WTC11 (cell line): Measurements from ENCODE around the gene RPS6KA2.
A peak's percentile ranks its signal among the peaks of the same experiment; 100 is the strongest.

Experiments used
- CREB1 ChIP-seq: sonication (generic); formaldehyde crosslinking; IDR thresholded peaks from 2 replicates; pipeline ENCODE4 v1.8.0; 2023; ENCODE audit warnings: mild to moderate bottlenecking, missing genetic modification reagents
- CREM ChIP-seq: sonication (generic); formaldehyde crosslinking; IDR thresholded peaks from 2 replicates; pipeline ENCODE4 v1.8.1; 2022; ENCODE audit warnings: mild to moderate bottlenecking, missing genetic modification reagents, moderate library complexity
- ESRRA ChIP-seq: sonication (generic); formaldehyde crosslinking; IDR thresholded peaks from 2 replicates; pipeline ENCODE4 v1.8.1; 2022; ENCODE audit warnings: mild to moderate bottlenecking, missing genetic modification reagents, borderline replicate concordance
- JUN ChIP-seq: sonication (generic); formaldehyde crosslinking; IDR thresholded peaks from 2 replicates; pipeline ENCODE4 v1.8.0; 2023; ENCODE audit warnings: mild to moderate bottlenecking, missing genetic modification reagents
- TEAD4 ChIP-seq: sonication (generic); formaldehyde crosslinking; IDR thresholded peaks from 2 replicates; pipeline ENCODE4 v1.8.0; 2022; ENCODE audit warnings: mild to moderate bottlenecking, missing genetic modification reagents
- TF ChIP-seq, protein P1 (sequence below): sonication (generic); formaldehyde crosslinking; IDR thresholded peaks from 2 replicates; pipeline ENCODE4 v1.8.0; 2022; ENCODE audit warnings: mild to moderate bottlenecking, missing genetic modification reagents
- TF ChIP-seq, protein P2 (sequence below): sonication (generic); formaldehyde crosslinking; conservative IDR thresholded peaks from 2 replicates; pipeline ENCODE4 v1.8.1; 2022; ENCODE audit warnings: mild to moderate bottlenecking, missing genetic modification reagents
- TF ChIP-seq, protein P3 (sequence below): fragments of 200-600 bp; IDR thresholded peaks from 2 replicates; pipeline ENCODE4 v1.8.0; 2022; ENCODE audit warnings: antibody characterized with exemption
- TF ChIP-seq, protein P4 (sequence below): sonication (generic); formaldehyde crosslinking; IDR thresholded peaks from 2 replicates; pipeline ENCODE4 v1.8.1; 2022; ENCODE audit warnings: low read depth, mild to moderate bottlenecking, moderate library complexity, missing genetic modification reagents, borderline replicate concordance
- TF ChIP-seq, protein P5 (sequence below): sonication (generic); formaldehyde crosslinking; IDR thresholded peaks from 2 replicates; pipeline ENCODE4 v1.8.1; 2023; ENCODE audit warnings: mild to moderate bottlenecking, missing genetic modification reagents, moderate library complexity

DNA sequence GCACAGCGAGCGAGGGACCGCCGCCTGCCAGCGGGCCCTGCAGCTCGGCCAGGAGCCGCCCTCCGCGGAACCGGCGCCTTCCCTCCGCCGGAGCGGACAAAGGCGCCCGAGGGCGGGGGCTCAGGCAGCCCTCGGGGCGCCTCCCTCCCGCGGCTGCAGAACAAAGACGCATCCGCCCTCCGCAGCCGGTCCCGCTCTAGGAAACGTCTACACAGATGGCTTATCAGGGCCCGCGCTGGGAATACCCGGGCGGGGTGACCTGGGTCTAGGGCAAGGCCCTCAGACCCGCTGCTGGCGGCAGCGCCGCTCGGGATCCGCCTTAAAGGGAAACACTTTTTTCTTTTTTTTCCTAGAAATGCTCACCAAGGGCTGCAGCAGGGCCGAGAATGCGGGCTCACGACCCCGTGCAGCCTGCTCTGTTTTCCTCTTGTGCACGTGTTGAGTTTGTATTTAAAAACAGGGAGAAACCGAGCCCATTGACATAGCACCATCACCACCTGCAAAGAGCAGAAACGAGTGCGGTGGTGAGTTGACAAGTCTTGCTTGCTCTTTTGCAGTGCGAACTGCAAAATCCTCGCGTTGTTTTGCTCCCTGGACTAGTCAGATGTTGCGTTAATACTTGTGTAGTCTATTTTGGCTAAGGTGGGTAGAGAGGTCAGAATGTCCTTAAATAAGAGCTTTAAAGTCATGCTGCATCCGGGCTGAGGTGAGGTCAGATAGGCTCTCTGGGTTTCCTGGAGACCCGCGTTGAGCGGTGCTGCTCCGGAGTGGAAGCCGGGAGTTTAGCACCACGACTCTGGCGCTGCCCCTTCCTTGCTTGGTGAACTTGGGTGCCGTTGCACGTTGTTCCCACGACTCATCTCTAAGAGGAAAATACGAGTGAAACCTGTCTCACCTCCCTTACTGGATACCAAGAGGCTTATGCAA, 1.1 kb upstream of the RPS6KA2 start:
- TF ChIP-seq, protein P1, sequence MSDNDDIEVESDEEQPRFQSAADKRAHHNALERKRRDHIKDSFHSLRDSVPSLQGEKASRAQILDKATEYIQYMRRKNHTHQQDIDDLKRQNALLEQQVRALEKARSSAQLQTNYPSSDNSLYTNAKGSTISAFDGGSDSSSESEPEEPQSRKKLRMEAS (CRISPR knock-in tag), result peak; percentile 53; the same call in 1 of the 2 replicates
- TF ChIP-seq JUN, result no peak
- TF ChIP-seq ESRRA (CRISPR knock-in tag), result no peak
- TF ChIP-seq, protein P2, sequence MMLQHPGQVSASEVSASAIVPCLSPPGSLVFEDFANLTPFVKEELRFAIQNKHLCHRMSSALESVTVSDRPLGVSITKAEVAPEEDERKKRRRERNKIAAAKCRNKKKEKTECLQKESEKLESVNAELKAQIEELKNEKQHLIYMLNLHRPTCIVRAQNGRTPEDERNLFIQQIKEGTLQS (CRISPR knock-in tag), result no peak
- TF ChIP-seq CREM (CRISPR knock-in tag), result no peak
- TF ChIP-seq, protein P3, sequence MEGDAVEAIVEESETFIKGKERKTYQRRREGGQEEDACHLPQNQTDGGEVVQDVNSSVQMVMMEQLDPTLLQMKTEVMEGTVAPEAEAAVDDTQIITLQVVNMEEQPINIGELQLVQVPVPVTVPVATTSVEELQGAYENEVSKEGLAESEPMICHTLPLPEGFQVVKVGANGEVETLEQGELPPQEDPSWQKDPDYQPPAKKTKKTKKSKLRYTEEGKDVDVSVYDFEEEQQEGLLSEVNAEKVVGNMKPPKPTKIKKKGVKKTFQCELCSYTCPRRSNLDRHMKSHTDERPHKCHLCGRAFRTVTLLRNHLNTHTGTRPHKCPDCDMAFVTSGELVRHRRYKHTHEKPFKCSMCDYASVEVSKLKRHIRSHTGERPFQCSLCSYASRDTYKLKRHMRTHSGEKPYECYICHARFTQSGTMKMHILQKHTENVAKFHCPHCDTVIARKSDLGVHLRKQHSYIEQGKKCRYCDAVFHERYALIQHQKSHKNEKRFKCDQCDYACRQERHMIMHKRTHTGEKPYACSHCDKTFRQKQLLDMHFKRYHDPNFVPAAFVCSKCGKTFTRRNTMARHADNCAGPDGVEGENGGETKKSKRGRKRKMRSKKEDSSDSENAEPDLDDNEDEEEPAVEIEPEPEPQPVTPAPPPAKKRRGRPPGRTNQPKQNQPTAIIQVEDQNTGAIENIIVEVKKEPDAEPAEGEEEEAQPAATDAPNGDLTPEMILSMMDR, result no peak
- TF ChIP-seq TEAD4 (CRISPR knock-in tag), result no peak
- TF ChIP-seq, protein P4, sequence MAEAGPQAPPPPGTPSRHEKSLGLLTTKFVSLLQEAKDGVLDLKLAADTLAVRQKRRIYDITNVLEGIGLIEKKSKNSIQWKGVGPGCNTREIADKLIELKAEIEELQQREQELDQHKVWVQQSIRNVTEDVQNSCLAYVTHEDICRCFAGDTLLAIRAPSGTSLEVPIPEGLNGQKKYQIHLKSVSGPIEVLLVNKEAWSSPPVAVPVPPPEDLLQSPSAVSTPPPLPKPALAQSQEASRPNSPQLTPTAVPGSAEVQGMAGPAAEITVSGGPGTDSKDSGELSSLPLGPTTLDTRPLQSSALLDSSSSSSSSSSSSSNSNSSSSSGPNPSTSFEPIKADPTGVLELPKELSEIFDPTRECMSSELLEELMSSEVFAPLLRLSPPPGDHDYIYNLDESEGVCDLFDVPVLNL, result no peak
- TF ChIP-seq, protein P5, sequence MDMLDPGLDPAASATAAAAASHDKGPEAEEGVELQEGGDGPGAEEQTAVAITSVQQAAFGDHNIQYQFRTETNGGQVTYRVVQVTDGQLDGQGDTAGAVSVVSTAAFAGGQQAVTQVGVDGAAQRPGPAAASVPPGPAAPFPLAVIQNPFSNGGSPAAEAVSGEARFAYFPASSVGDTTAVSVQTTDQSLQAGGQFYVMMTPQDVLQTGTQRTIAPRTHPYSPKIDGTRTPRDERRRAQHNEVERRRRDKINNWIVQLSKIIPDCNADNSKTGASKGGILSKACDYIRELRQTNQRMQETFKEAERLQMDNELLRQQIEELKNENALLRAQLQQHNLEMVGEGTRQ (CRISPR knock-in tag), result no peak
- no peak for TF ChIP-seq CREB1
